SK-N-MC (cell line): ENCODE results near the gene STX8.

Source experiments
- EZH2 ChIP-seq: fragments of 200-600 bp; sonication (generic); IDR thresholded peaks from one replicate; pipeline ENCODE4 v1.6.1; 2017; ENCODE audit warnings: antibody characterized with exemption
- FOXP2 ChIP-seq: optimal IDR thresholded peaks from 2 replicates; pipeline ENCODE3; 2011; ENCODE audit warnings: mild to moderate bottlenecking, moderate library complexity; ENCODE audit not compliant: insufficient read depth; ENCODE audit errors: extremely low read length, control extremely low read depth
- POLR2AphosphoS5 ChIP-seq: IDR thresholded peaks from 2 replicates; pipeline ENCODE4 v1.6.1; 2012; ENCODE audit warnings: mild to moderate bottlenecking, low read depth, low read length, borderline replicate concordance

DNA sequence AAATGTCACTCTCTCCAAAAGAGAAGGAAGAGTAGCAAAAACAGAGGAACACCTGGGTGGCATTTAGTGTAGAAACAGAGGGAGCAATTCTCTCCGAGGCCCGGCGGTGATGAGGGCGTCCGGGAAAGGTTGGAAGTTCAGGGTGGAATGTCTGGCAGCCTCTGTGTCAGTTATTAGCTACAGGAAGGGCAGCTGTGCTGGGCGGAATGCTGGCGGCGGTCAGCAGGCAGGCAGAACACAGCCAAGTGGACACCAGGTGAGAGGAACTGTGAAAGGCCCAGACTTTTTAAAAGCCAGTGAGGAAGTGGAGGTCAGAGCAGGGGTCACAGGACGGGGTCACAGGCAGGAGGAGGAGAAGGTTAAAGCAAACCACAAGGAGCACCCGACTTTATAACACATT is 316.2 kb downstream of the STX8 start:
- TF ChIP-seq EZH2 (no peak), POLR2AphosphoS5 (no peak), FOXP2 (no peak)
